Ovary (tissue), 9 donors: ENCODE results near the gene HMGCS1. TPM values are rescaled to one million over a fixed set of nuclear protein-coding genes. Genes with fewer than 3 reads are reported as not detected.
"Not testable (repeated sequence)": the region's sequence is repeated elsewhere in the genome, so short reads cannot be mapped to it uniquely, and the experiment has no call there.

Experiments used
- DNase-seq, 5 donors: peaks; one replicate each; pipeline ENCODE4 v3.0.0-alpha.2; 2019 to 2020
- H3K27ac ChIP-seq, 2 donors: fragments of 200-600 bp; one replicate each; pipeline versions ENCODE4 v1.5.1 to v1.8.0; 2019 to 2022
- H3K27me3 ChIP-seq: fragments of 200-600 bp; one replicate; pipeline ENCODE4 v1.8.0; 2022
- H3K36me3 ChIP-seq: fragments of 200-600 bp; sonication (generic); one replicate; pipeline ENCODE4 v1.5.1; 2019
- H3K4me1 ChIP-seq: one replicate; pipeline ENCODE4 v1.8.1; 2013; ENCODE audit warnings: mild to moderate bottlenecking, moderate library complexity; ENCODE audit not compliant: insufficient read depth
- H3K4me3 ChIP-seq: fragments of 200-600 bp; sonication (generic); one replicate; pipeline ENCODE4 v1.5.1; 2017
- H3K9me3 ChIP-seq, 2 donors: fragments of 200-600 bp in 1 of 2; sonication (generic) in 1 of 2; one replicate each; pipeline versions ENCODE4 v1.5.1 to v1.8.1; 2013 to 2019; ENCODE audit warnings: mild to moderate bottlenecking in 1 of 2, moderate library complexity in 1 of 2
- CTCF ChIP-seq, 3 donors: fragments of 450-650 bp in 2 of 3; fragments of 200-600 bp in 1 of 3; IDR thresholded peaks; one replicate each; pipeline versions ENCODE4 v1.5.1 to v1.8.0; 2016 to 2022; ENCODE audit warnings: antibody characterized with exemption in 3 of 3, mild to moderate bottlenecking in 1 of 3
- EP300 ChIP-seq: sonication (generic); formaldehyde crosslinking; IDR thresholded peaks from one replicate; pipeline ENCODE4 v1.6.1; 2017; ENCODE audit warnings: antibody characterized with exemption
- POLR2A ChIP-seq: fragments of 450-650 bp; IDR thresholded peaks from one replicate; pipeline ENCODE4 v1.6.1; 2017; ENCODE audit warnings: antibody characterized with exemption, mild to moderate bottlenecking, moderate library complexity
- WGBS, 3 donors: extraction: QIAGEN DNeasy Blood & Tissue Kit in 1 of 3; methylation state at CpG; one replicate each; pipeline versions ENCODE4 v1.1.5 to v1.1.7; 2013 to 2017; 5-methylcytosine and 5-hydroxymethylcytosine counted together
- intact Hi-C, 4 donors: fragments of 100-400 bp; cut with DNase I; formaldehyde crosslinking; loops; one replicate each; pipeline versions ENCODE4 v1.11.0 to v1.15.1; 2022 to 2023
- polyA plus RNA-seq, 2 donors: library from polyadenylated mRNA; stranded (reverse); fragments of 200-250 nt in 1 of 2; fragments of 350-450 nt in 1 of 2; fragmentation: Illumina TruSeq in 1 of 2; extraction: RNeasy Lipid Tissue Mini Kit (QIAGEN cat#74804) in 1 of 2; gene quantifications; one replicate each; pipeline ENCODE4 v1.2.3, GENCODE V29; 2013 to 2014
- total RNA-seq, 7 donors: library from RNA; depleted of rRNA in 2 of 7; stranded (reverse); fragments of >200 nt in 2 of 7; fragmentation: NEBNext Ultra II Directional in 3 of 7; extraction: Animal tissue kit (Norgen Biotek cat#: 25700) in 3 of 7; gene quantifications; one replicate each; pipeline versions ENCODE4 v1.1.0 to v1.2.4, GENCODE V29; 2016 to 2023
- donor health status: DM: no; HTN: no; CAD: no; lungs with moderate emphysema.
- donor health status: DM: no; HTN: no; CAD: no.
- donor health status: Bipolar disorder and iron deficiency.
- donor health status: DM: yes; HTN: yes; CAD: no.
- donor health status: DM: no; HTN: no; CAD: no.
- donor health status: DM: yes; HTN: yes; CAD: no.

The HMGCS1 gene
- total and polyA plus RNA-seq, 9 donors: 14.4 to 248 (median 33.6) TPM

GRCh38 chr5:43336159-43336558 lies 22.9 kb upstream of the HMGCS1 start:
- intact Hi-C loops: no loop called here
- H3K9me3 ChIP-seq: peaks cover 0 to 3% of the 10 kb centered on the region in 2 donors

GRCh38 chr5:43335681-43336080 lies 22.5 kb upstream of the HMGCS1 start:
- DNase-seq: no peak
- H3K36me3 ChIP-seq: no peaks in the 10 kb centered on the region
- no peak overlapping the region for H3K27ac ChIP-seq
- no peaks in the 10 kb centered on the region for H3K27me3 ChIP-seq
- 59 to 85% (median 75%) methylated on average over 4 of the region's 4 CpGs for WGBS, 3 donors
- H3K4me3 ChIP-seq: no peak overlapping the region
- TF ChIP-seq CTCF (IDR thresholded peaks at IDR 0.05) (no peak), POLR2A (no peak), EP300 (no peak)
- H3K9me3 ChIP-seq: peaks cover 0 to under 1% of the 10 kb centered on the region in 2 donors
- intact Hi-C loops: no loop called here
- H3K4me1 ChIP-seq: no peaks in the 10 kb centered on the region

More at GRCh38 chr5:43336159-43336558, 22.9 kb upstream of the HMGCS1 start:
- TF ChIP-seq POLR2A (no peak), EP300 (no peak), CTCF (IDR thresholded peaks at IDR 0.05) (no peak)
- no peaks in the 10 kb centered on the region for H3K36me3 ChIP-seq
- 85 to 89% (median 87%) methylated on average over 2 of the region's 2 CpGs for WGBS, 3 donors
- no peak overlapping the region for H3K4me3 ChIP-seq
- no peaks in the 10 kb centered on the region for H3K27me3 ChIP-seq
- no peak for DNase-seq
- no peak overlapping the region for H3K27ac ChIP-seq
- no peaks in the 10 kb centered on the region for H3K4me1 ChIP-seq

- TF ChIP-seq EP300 (no peak), POLR2A (no peak), CTCF (IDR thresholded peaks at IDR 0.05) (no peak)
These were observed 19.2 kb upstream of the HMGCS1 start for GRCh38 chr5:43332401-43332800.

GRCh38 chr5:43325624-43326023 lies 12.4 kb upstream of the HMGCS1 start:
- H3K4me3 ChIP-seq, H3K9me3 ChIP-seq, H3K4me1 ChIP-seq, intact Hi-C loops, H3K27ac ChIP-seq, H3K36me3 ChIP-seq, H3K27me3 ChIP-seq, DNase-seq: not testable (repeated sequence)

More at GRCh38 chr5:43332401-43332800, 19.2 kb upstream of the HMGCS1 start:
- H3K4me1 ChIP-seq: no peaks in the 10 kb centered on the region
- intact Hi-C loops: no loop called here
- H3K4me3 ChIP-seq: no peak overlapping the region
- H3K27me3 ChIP-seq: no peaks in the 10 kb centered on the region
- H3K9me3 ChIP-seq: no peaks in the 10 kb centered on the region
- no peak for DNase-seq
- H3K27ac ChIP-seq: no peak overlapping the region
- 83 to 91% (median 90%) methylated on average over 1 of the region's 1 CpG for WGBS, 3 donors
- H3K36me3 ChIP-seq: no peaks in the 10 kb centered on the region

- H3K9me3 ChIP-seq, DNase-seq, H3K4me1 ChIP-seq, intact Hi-C loops, H3K4me3 ChIP-seq, H3K36me3 ChIP-seq, H3K27me3 ChIP-seq, H3K27ac ChIP-seq: not testable (repeated sequence)
- 60 to 81% (median 75%) methylated on average over 3 of the region's 3 CpGs for WGBS, 3 donors
These were observed 10.3 kb upstream of the HMGCS1 start for GRCh38 chr5:43323488-43323887.

GRCh38 chr5:43320846-43321245 lies 7.6 kb upstream of the HMGCS1 start:
- TF ChIP-seq CTCF (IDR thresholded peaks at IDR 0.05) (no peak), POLR2A (no peak), EP300 (no peak)
- intact Hi-C loops: no loop called here
- Histone ChIP-seq H3K9me3 (no peaks in the 10 kb centered on the region), H3K36me3 (no peaks in the 10 kb centered on the region), H3K27ac (no peak overlapping the region), H3K27me3 (no peaks in the 10 kb centered on the region), H3K4me1 (no peaks in the 10 kb centered on the region), H3K4me3 (no peak overlapping the region)
- 66 to 92% (median 83%) methylated on average over 4 of the region's 4 CpGs for WGBS, 3 donors
- DNase-seq: no peak
